ENCODE measurements around the gene ANLN. TPM values are rescaled to one million over a fixed set of nuclear protein-coding genes. Genes with fewer than 3 reads are reported as not detected.
"Not testable (repeated sequence)": the region's sequence is repeated elsewhere in the genome, so short reads cannot be mapped to it uniquely, and the experiment has no call there.

Gene ANLN
- total RNA-seq, 1 donor from 2014 or later: 15.4 TPM

GRCh38 chr7:36474283-36475010 is 84.8 kb downstream of the ANLN start:
- no peak overlapping the region for H3K4me3 ChIP-seq (ENCODE audit: low read depth, low read length)
- TF ChIP-seq CTCF (IDR thresholded peaks at IDR 0.05; ENCODE audit: insufficient read depth, low read length, poor library complexity, severe bottlenecking): no peak
- H3K27me3 ChIP-seq (ENCODE audit: control insufficient read depth, insufficient read depth, low read length): no peaks in the 10 kb centered on the region
- no peak for DNase-seq (ENCODE audit: low read depth)
- no peaks in the 10 kb centered on the region for H3K36me3 ChIP-seq (ENCODE audit: control insufficient read depth, insufficient read depth, low read length)

- no peak for DNase-seq (ENCODE audit: low read depth)
- H3K4me3 ChIP-seq (ENCODE audit: low read depth, low read length): no peak overlapping the region
- TF ChIP-seq CTCF (IDR thresholded peaks at IDR 0.05; ENCODE audit: insufficient read depth, low read length, poor library complexity, severe bottlenecking): no peak
- no peaks in the 10 kb centered on the region for H3K27me3 ChIP-seq (ENCODE audit: control insufficient read depth, insufficient read depth, low read length)
- H3K36me3 ChIP-seq (ENCODE audit: control insufficient read depth, insufficient read depth, low read length): no peaks in the 10 kb centered on the region
These were observed 85.3 kb downstream of the ANLN start for GRCh38 chr7:36475011-36475342.

GRCh38 chr7:36475381-36475780 is 85.7 kb downstream of the ANLN start:
- no peak for DNase-seq (ENCODE audit: low read depth)
- Histone ChIP-seq H3K4me3 (ENCODE audit: low read depth, low read length) (no peak overlapping the region), H3K36me3 (ENCODE audit: control insufficient read depth, insufficient read depth, low read length) (no peaks in the 10 kb centered on the region), H3K27me3 (ENCODE audit: control insufficient read depth, insufficient read depth, low read length) (no peaks in the 10 kb centered on the region)
- no peak for TF ChIP-seq CTCF (IDR thresholded peaks at IDR 0.05; ENCODE audit: insufficient read depth, low read length, poor library complexity, severe bottlenecking)

GRCh38 chr7:36478745-36479144 is 89.1 kb downstream of the ANLN start:
- TF ChIP-seq CTCF (IDR thresholded peaks at IDR 0.05; ENCODE audit: insufficient read depth, low read length, poor library complexity, severe bottlenecking): no peak

GRCh38 chr7:36483853-36484252 is 94.2 kb downstream of the ANLN start:
- H3K36me3 ChIP-seq (ENCODE audit: control insufficient read depth, insufficient read depth, low read length); DNase-seq (ENCODE audit: low read depth); H3K4me3 ChIP-seq (ENCODE audit: low read depth, low read length): not testable (repeated sequence)

More at GRCh38 chr7:36478745-36479144, 89.1 kb downstream of the ANLN start:
- no peaks in the 10 kb centered on the region for H3K27me3 ChIP-seq (ENCODE audit: control insufficient read depth, insufficient read depth, low read length)
- no peak overlapping the region for H3K4me3 ChIP-seq (ENCODE audit: low read depth, low read length)
- DNase-seq (ENCODE audit: low read depth): no peak
- H3K36me3 ChIP-seq (ENCODE audit: control insufficient read depth, insufficient read depth, low read length): no peaks in the 10 kb centered on the region

GRCh38 chr7:36484265-36484664 is 94.6 kb downstream of the ANLN start:
- no peak for TF ChIP-seq CTCF (IDR thresholded peaks at IDR 0.05; ENCODE audit: insufficient read depth, low read length, poor library complexity, severe bottlenecking)
- no peaks in the 10 kb centered on the region for H3K36me3 ChIP-seq (ENCODE audit: control insufficient read depth, insufficient read depth, low read length)
- DNase-seq (ENCODE audit: low read depth): no peak
- H3K4me3 ChIP-seq (ENCODE audit: low read depth, low read length): no peak overlapping the region
- no peaks in the 10 kb centered on the region for H3K27me3 ChIP-seq (ENCODE audit: control insufficient read depth, insufficient read depth, low read length)

More at GRCh38 chr7:36483853-36484252, 94.2 kb downstream of the ANLN start:
- not testable (repeated sequence) for H3K27me3 ChIP-seq (ENCODE audit: control insufficient read depth, insufficient read depth, low read length)
